HS-5 (cell line): ENCODE measurements around the gene EMC10.

Experiments
- DNase-seq: peaks from one replicate; pipeline ENCODE4 v3.0.0-alpha.2; 2012; ENCODE audit warnings: low read depth

The EMC10 gene

DNA sequence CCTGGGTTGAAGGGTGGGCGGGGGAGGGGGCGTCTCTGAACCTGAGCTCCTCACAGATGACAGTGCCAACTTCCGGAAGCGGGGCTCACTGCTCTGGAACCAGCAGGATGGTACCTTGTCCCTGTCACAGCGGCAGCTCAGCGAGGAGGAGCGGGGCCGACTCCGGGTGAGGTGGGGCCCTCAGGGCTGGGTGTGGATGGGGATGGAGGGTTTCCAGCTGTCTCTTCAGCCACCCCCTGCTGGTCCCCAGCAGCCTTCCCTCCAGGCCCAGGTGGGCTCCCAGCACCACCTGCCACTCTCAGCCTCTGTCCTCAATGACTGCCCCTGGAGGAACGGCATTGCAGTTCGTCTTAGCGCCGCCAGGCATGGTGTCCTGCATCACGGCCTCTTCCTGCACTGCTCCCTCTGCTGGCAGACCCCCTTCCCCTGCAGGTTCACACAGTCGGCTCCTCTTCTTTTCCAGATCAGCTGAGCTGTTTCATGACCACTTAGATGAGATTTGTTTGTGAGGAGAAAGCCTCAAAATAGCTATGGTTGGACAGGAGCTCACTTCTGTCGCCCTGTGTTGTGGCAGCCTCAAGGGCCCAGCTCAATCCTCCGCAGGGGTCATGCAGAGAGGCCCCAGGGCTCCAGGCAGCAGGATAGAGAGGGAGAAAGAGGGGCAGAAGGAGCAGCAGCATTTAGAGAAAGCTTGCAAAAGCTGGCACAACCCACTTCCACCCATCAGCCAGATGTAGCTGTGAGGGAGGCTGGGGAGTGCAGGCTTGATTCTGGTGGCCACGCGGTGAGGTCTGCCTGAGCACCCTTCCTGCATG is 2.8 kb downstream of the EMC10 start:
- no peak for DNase-seq

DNA sequence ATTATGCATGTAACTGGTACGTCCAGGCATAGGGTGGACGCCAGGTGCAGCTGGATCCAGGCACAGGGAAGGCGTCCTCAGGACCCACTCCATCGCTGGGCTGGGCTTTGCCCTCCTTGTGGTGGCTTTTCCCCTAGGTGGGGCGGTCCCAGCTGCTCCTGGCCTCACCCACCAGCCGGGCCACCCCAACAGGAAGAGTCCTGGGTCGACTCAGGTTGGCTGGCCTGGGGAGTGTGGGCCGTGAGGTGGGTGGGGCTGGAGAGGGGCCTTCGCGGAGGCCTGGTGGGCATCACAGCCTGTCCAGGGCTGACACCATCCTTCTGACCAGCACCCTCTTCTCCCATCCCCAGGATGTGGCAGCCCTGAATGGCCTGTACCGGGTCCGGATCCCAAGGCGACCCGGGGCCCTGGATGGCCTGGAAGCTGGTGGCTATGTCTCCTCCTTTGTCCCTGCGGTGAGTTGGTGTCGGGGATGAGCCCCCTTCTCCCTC is 3.5 kb downstream of the EMC10 start:
- DNase-seq = no peak

DNA sequence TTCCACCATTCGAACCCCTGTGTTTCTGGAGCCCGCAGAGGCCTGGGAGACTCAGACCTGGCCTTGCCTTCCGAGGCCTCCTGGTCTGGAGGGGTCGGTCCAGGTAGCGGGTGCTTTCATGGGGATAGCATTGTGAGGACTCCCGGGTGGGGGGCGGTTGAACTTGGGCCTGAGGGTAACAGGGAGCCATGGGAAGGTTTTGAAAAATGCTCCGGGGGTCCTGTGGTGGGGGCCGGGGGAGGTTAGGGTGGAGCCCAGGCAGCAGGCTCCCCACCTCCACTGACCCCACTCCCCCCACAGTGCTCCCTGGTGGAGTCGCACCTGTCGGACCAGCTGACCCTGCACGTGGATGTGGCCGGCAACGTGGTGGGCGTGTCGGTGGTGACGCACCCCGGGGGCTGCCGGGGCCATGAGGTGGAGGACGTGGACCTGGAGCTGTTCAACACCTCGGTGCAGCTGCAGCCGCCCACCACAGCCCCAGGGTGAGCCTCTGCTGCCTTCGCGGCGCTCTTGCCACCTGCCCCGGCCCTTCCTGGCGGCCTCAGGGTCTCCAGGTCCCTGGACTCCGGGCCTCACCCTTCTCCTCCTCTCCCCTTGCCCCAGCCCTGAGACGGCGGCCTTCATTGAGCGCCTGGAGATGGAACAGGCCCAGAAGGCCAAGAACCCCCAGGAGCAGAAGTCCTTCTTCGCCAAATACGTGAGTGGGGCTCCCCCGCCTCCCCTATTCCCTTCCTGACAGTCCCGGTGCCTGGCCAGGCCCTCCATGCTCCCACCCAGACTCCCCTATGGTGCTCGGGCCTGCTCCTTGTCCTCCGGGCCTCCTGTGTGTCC is 4.2 kb downstream of the EMC10 start:
- no peak for DNase-seq

DNA sequence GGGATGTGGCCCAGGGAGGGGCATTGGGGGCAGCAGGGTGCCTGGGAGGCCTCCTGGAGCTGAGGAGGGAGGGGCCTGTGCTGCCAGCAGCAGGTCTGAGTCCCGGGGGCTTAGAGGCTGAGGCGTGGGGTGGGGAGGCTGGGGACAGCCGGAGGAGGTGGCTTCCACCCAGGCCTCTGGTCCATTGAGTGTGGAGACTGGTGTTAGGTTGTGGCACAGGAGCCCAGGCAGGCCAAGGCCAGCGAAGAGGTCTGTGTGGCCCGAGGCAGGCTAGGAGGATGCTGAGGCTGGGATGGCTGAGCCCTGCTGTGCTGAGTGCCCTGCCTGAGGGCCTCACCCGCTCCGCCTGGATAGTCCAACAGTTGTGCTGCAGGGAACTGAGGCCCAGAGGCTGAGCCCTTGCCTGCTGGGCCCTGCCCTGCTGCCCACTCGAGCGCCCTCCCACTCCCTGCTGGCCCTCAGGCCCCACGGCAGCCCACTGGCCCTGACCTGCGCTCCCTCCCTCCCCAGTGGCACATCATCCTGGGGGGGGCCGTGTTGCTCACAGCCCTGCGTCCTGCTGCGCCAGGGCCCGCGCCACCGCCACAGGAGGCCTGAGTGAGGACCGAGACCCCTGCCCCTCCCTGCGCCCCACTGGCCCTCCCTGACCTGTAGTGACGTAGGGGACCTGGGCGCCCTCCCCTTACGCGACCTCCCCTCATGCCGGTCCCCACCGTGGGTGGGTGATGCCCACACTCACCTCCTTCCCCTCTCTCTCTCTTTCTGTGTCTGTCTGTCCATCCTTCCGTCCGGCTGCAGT is 5.2 kb downstream of the EMC10 start:
- DNase-seq = no peak

DNA sequence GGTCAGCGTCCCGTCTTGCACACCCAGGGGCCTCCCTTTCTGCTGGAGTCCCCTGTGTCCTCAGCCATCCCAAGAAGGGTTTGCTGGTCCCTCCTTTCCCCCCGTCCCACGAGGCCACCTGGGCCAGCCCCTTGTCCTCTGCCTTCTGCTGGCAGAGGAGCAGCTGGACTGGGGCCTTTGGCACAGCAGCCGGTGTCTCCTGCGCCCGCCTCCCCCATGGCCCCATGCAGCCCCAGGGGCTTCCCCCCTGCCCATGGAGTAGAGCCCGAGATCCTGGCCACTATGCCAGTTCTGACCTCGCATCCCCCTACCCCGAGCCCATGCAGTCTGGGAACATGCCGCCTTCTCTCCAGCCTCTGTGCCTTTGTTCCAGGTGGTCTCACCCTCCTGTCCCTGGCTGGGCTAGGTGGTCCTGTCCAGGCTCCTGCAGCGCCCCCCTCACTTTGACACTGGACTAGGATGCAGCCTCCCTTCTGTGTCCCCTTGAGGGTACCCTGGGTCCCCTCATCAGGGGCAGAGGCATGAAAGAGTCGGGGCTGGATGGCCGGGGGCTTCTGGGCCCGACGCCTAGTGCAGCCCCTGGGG is 6.1 kb downstream of the EMC10 start:
- no peak for DNase-seq

DNA sequence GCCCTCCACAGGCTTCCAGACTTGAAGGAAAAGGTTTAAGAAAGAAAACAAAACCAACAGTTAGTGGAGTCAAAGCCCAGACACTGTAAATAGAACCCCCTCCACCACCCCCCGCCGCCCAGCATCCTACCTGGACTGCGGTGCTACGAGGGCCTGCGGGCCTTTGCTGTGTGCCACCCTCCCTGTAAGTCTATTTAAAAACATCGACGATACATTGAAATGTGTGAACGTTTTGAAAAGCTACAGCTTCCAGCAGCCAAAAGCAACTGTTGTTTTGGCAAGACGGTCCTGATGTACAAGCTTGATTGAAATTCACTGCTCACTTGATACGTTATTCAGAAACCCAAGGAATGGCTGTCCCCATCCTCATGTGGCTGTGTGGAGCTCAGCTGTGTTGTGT is 6.6 kb downstream of the EMC10 start:
- no peak for DNase-seq

DNA sequence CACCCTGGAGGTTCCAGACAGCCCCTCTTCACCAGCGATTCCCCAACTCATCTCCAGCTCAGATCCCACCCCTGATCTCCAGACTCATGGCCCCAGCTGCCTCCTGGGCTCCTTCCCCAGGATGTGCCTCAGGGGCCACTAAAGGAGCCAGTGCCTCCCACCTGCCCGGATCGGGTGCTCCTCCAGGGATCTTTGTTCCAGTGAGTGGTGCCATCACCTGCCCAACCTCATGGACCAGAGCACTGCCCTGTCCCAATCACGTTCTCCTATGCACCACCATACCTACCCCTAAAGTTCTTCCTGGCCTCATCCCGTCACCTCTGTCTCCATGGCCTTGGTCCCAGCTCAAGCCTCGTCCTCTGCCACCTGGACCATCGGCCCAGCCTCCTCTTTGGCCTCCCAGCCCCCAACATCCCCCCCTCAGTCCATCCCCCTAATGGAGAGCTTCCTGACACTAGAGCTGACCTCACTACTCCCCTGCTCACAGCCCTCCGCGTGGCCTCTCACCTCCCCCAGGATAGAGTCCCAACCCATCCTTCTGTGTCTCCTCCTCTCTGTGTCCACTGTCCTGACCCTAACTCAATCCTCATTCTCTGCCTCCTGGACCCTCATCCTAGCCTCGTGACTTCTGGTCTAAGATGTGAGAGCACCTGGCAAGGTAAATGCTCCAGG is 9.1 kb downstream of the EMC10 start:
- no peak for DNase-seq

DNA sequence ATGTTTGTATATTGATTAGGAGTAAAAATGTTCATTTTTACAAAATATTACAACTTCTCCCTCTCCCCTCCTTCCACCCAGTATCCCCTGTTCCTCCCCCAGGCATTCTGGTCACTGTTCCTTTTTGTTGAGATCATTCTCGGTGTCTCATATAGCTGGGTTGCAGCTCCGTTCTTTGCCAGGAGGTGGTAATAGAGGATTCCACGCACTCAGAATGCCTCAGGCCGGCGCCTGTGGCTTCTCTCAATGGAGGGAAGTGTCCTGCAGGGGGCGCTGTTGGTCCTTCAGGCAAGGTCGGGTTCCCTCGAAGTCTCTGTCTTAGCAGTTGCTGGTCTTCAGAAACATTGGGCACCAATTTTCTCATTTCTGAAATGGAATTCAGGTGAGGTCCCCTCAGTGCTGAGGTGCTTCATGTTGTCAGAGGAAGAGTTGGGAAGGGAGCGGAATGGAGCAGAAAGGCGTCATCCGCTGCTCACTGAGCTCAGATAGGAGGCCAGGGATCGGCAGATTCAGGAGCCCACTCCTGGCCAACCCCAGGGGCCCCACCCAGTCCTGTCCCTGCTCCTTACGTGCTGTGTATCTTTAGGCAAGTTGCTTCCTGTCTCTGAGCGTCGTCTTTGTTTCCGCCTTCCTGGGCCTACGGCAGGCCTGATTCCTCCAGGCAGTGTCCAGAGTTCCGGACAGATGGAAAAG is 10.7 kb downstream of the EMC10 start:
- no peak for DNase-seq

DNA sequence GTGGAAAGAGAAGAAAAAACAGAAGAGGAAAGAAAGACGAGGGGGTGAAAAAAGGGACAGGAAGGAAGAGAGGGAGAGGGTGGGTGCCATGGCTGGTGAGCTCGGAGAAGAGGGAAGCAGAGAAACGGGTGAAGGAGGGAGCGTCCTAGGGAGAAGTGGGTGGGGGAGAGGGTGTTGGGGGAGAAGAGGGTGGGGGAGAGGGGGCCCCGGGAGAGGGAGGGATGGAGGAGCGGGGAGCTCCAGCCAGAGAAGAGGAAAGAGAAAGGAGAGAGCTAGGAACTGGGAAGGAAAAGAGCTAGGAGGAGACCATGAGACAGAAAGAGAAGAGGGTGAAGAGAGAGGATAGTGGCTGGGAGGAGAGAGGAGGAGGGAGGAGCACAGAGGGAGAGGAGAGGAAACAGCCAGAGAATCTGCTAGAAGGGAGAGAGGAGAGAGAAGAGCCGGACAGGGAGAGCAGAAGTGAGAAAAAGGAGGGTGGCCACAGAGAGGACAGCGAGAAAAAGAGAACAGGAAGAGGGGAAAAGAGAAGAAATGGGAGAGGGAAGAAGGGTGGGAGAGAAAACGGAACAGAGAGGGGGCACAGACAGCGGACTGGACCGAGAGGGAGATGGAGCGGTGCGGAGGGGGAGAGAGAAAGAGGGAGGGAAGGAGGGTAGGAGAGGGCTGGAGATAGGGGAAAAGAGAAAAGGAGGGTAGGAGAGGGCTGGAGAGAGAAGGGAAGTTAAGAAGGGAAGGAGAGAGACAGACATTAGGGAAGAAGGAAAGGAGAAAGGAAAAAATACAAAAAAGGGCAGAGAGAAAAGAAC is 12.3 kb downstream of the EMC10 start:
- DNase-seq = no peak

DNA sequence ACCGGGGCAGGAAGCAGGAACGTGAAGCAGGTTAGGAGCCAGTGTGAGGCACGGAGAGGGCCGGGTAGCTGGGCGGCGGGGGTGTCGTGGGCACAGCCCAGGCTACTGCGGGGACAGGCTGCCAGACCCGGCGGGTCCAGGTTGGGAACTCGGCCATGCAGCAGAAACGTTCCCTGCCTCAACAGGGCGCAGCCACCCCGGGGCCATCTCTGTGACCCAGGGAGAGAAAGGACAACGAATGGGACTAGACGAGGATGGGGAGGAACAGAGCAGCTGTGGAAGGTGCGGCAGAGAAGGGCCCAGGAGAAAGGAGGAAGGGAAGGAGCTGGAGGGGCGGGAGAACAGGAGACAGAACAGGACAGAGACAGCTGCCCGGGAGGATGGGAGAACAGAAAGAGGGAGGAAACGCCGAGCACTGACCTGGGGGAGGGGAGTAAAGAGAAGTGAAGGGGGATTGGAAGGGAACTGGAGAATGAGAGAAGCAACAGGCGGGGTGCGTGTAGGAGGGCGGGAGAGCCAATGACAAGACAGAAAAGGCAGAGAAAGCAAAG is 13.2 kb downstream of the EMC10 start:
- no peak for DNase-seq

DNA sequence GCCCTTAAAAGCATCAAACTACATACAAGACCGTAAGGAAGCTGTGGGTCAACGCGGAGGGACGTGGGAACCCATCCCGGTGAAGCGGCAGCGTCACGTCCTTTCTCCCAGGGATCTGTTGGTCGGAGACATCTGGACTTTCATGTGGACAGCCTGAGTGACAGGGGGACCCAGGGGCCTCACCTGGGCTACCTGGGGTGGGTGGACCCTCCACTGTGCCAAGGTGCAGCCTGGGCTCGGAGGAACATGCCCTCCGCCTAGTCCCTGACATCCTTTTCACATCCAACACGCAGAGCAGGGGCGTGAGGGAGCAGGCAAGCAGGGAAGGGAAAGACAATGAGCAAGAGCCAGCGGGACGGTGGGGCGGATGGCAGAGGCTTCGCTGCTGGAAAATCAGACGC is 14.1 kb downstream of the EMC10 start:
- DNase-seq = no peak

DNA sequence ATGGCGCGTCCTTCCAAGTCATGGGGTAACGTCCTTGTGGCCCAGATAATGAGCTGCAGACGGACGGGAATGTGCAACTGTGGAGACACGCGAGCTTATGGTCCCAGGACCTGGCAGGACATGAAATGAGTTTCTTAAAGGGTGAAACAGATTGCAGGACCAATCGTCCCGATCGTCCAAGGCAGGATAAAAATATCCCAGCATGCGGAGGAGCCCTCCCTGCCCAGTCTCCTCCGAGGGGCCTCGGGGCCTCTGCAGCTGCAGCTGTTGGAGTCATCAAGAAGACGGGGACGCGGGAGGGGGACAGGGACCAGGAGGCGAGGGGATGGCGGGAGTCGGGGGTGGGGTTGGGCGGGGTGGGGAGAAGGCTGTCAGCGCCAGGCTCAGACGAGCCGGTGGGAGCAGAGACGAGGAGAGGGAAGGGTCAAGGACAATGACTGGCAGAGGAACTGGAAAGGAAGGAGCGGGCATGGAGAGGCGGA is 14.7 kb downstream of the EMC10 start:
- no peak for DNase-seq

DNA sequence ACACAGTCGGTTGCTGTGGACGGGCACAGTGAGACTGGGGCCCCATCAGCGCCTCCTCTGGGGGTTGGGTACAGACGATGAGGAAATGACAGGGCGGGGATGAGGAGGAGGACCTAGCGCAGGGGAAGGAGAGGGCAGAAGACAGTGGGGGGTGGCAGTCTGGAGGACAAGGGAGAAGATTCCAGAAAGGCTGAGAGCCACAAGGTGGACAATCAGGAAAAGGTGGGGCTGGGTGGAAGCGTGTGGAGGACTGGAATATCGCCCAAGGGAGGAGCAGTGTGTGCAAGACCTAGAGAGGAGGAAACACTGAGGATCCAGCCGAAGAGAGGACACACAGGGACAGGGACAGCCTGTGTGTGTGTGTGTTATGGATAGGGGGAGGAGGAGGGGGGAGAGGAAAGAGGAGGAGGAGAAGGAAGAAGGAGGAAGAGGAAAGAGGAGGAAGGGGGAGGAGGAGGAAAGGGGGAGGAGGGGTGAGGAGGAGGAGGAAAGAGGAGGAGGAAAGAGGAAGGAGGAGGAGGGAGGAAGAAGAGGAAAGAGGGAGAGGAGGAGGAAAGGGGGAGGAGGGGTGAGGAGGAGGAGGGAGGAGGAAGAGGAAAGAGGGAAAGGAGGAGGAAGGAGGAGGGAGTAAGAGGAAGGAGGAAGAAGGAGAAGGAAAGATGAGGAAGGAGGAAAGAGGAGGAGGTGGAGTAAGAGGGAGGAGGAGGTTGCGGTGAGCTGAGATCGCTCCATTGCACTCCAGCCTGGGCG is 16.2 kb downstream of the EMC10 start:
- no peak for DNase-seq

DNA sequence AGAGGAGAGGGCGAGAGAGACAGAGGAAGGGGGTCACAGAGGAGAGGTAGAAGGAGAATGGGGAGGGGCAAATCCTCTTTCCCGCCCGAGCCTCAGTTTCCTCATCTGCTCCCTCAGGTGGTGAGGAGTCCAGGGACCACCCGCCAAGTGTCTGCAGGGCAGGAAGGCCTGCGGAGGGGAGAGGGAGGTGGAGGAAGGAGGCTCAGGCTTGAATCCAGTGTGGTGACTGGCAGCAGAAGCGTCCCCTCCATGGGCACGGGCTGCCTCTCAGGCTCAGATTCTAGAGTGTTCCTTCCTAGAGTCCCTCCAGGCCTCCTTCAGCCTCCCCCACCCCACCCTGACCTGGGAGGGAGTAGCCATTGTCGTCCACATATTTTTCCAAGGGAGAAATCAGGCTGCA is 16.9 kb downstream of the EMC10 start:
- no peak for DNase-seq

DNA sequence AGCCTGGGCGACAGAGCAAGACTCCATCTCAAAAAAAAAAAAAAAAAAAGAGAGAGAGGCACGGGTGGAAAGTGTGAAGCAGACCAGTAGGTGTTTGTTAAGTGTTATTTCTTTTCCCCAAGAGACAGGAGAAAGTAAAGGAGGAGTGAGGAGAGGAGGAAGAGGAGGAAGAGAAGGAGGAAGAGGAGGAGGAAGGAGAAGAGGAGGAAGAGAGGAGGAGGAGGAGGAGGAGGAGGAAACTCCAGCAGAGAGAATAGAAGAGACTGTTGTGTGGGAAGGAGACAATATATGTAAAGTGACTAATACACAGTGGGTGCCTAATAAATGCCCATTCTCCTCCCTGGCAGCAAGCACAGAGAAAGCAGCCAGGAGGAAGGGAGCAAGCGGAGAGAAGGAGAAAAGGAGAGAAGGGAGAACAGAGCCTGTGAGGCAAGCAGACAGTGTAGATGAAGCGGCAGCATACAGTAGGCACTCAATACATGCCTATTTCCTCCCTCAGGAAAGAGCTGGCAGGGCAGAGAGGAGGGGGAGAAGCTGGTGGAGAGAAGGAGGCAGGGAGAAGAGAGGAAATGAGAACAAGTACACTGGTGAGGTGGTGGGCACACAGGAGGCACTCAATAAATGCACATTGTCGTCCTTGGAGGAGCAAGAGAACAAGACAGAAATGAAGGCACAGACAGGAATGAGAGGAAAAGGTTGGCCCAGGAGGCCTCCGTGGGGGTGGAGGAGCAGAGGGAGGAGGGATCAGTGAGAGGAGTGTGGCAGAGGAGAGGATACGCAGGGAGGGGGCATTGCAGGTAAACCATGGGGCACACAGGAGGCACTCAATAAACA is 18.1 kb downstream of the EMC10 start:
- DNase-seq = no peak

DNA sequence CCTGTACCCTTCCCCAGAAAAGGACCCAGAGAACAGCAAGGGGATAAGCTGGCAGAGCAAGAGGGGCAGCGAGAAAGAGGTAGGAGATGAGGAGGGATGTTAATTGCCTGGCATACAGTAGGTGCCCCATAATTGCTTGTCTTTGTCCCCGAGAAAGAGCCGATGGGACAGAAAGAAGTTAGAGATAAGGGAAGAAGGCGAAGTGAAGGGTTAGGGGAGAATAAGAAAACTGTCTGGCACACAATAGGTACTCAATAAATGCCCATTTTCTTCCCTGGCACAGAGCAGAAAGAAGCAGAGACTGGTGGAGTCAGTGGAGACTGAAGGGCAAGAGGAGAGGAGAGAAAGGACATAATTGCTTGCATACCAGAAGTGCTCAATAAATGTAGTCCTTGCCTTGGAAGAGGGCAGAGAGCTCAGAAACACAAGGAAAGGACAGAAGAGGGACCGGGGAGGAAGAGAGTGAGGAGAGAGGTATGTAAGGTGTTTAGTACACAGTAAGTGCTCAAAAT is 18.8 kb downstream of the EMC10 start:
- no peak for DNase-seq

DNA sequence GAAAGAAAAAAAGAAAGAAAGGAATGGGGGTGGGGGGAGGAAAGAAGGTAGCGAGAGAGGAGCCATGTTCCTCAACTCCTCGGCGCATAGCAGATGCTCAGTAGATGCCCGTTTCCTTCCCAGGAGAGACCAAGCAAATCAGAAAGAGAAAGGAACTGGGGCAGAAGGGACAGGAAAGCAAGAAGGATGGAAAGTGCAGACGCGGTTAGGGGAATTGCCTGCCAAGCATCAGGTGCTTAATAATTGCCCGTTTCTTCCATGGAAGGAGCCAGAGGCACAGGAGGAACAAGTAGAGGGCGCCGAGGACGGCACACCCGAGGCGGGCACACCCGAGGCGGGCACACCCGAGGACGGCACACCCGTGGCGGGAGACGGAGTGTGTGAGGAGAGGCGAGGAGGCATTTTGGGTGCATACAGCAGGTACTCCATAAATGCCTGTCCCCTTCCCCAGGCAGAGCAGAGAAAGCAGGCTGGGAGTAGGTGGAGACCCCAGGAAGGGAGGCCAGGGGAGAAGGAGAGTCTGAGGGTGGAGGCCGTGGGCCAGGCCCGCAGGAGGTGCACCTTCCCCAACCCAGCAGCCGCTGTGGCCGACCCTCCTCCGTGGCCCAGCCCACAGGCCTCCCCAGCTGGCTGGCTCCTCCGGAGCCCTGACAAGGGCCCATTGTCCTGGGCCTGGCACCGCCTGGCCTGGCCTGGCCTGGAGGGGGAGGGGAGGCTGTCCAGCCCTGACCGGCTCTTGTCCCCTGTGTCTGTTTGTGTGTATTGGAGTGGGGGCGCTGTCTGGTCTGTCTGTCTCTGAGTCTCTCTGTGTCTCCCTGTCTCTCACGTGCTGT is 20.1 kb downstream of the EMC10 start:
- no peak for DNase-seq
